MCF 10A (cell line): Measurements from ENCODE around the gene TNNI2. TPM values are rescaled to one million over a fixed set of nuclear protein-coding genes. Genes with fewer than 3 reads are reported as not detected.
A peak's percentile ranks its signal among the peaks of the same experiment; 100 is the strongest.

Experiments used
- BruUV-seq: library from RNA; stranded (reverse); fragments of 400-500 nt; replicated peaks from 2 replicates; lab custom pipeline; 2021; lab: Mats Ljungman, UMichigan
- CTCF ChIA-PET: fragments of 300-600 bp; sonication (Branson Sonifier 250); formaldehyde crosslinking; extraction: SDS; loops from one replicate; lab custom pipeline; 2021; ENCODE audit warnings: antibody characterized with exemption, inconsistent platforms; lab: Yijun Ruan, JAX
- POLR2A ChIA-PET: fragments of 300-600, 350-650 bp; sonication (Branson Sonifier 250); formaldehyde crosslinking; extraction: SDS; loops from one replicate; lab custom pipeline; 2020; ENCODE audit warnings: antibody characterized with exemption, inconsistent platforms; lab: Yijun Ruan, JAX
- DNase-seq: peaks from one replicate; pipeline ENCODE4 v3.0.0-alpha.2; 2018; ENCODE audit not compliant: unreplicated experiment
- H3K27ac Mint-ChIP-seq: one replicate; pipeline ENCODE4 v1.8.0; 2022; ENCODE audit warnings: mild to moderate bottlenecking, low read depth, mixed read lengths; ENCODE audit not compliant: unreplicated experiment
- H3K27me3 Mint-ChIP-seq: one replicate; pipeline ENCODE4 v1.8.0; 2022; ENCODE audit warnings: mixed read lengths; ENCODE audit not compliant: insufficient read depth, unreplicated experiment
- H3K36me3 Mint-ChIP-seq: one replicate; pipeline ENCODE4 v1.8.0; 2022; ENCODE audit warnings: mild to moderate bottlenecking, moderate library complexity, mixed read lengths; ENCODE audit not compliant: insufficient read depth, unreplicated experiment
- H3K4me1 Mint-ChIP-seq: one replicate; pipeline ENCODE4 v1.8.0; 2022; ENCODE audit warnings: mixed read lengths; ENCODE audit not compliant: insufficient read depth, unreplicated experiment
- H3K4me3 Mint-ChIP-seq: one replicate; pipeline ENCODE4 v1.8.0; 2022; ENCODE audit warnings: mild to moderate bottlenecking, moderate library complexity, mixed read lengths; ENCODE audit not compliant: unreplicated experiment
- H3K9me3 Mint-ChIP-seq: one replicate; pipeline ENCODE4 v1.8.0; 2022; ENCODE audit warnings: mixed read lengths; ENCODE audit not compliant: unreplicated experiment
- intact Hi-C: fragments of 100-400 bp; cut with micrococcal nuclease; formaldehyde crosslinking; loops from 2 replicates; pipeline ENCODE4 v1.14.1; 2022
- total RNA-seq: library from RNA; stranded (reverse); gene quantifications from 2 replicates; pipeline ENCODE4 v1.2.3, GENCODE V29; 2022
- TF ChIP-seq, protein P1 (sequence below): fragments of 200-600 bp; IDR thresholded peaks from one replicate; pipeline ENCODE4 v1.8.0; 2022; ENCODE audit warnings: antibody characterized with exemption, mild to moderate bottlenecking; ENCODE audit not compliant: unreplicated experiment

TNNI2 gene
- total RNA-seq, 1 experiment from 2014 or later: 77.7 TPM

GRCh38 chr11:1835671-1836010, 3.1 kb upstream of the TNNI2 start:
- peak overlapping the region; percentile 78 for H3K4me3 Mint-ChIP-seq
- no peak for DNase-seq
- BruUV-seq: no TSS peak
- peaks cover 40% of the 10 kb centered on the region for H3K36me3 Mint-ChIP-seq
- TF ChIP-seq, protein P1, sequence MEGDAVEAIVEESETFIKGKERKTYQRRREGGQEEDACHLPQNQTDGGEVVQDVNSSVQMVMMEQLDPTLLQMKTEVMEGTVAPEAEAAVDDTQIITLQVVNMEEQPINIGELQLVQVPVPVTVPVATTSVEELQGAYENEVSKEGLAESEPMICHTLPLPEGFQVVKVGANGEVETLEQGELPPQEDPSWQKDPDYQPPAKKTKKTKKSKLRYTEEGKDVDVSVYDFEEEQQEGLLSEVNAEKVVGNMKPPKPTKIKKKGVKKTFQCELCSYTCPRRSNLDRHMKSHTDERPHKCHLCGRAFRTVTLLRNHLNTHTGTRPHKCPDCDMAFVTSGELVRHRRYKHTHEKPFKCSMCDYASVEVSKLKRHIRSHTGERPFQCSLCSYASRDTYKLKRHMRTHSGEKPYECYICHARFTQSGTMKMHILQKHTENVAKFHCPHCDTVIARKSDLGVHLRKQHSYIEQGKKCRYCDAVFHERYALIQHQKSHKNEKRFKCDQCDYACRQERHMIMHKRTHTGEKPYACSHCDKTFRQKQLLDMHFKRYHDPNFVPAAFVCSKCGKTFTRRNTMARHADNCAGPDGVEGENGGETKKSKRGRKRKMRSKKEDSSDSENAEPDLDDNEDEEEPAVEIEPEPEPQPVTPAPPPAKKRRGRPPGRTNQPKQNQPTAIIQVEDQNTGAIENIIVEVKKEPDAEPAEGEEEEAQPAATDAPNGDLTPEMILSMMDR: no peak
- ChIA-PET POLR2A (interaction anchor here (0.6 to 7.8 kb wide), 7 partner anchors 63 to 142 kb away, joined by 3 to 115 read pairs (median 7); no protein-coding TSS in a partner anchor), CTCF (interaction anchor here (0.5 to 5.7 kb wide), 3 partner anchors 142 to 201 kb away, joined by 3 to 42 read pairs (median 21); no protein-coding TSS in a partner anchor)
- intact Hi-C loops: loop anchor here (2.0 to 10.0 kb wide), 4 partner anchors 42 to 315 kb away; no protein-coding TSS in a partner anchor
- peaks cover 30% of the 10 kb centered on the region for H3K4me1 Mint-ChIP-seq
- H3K27me3 Mint-ChIP-seq: no peaks in the 10 kb centered on the region
- H3K9me3 Mint-ChIP-seq: no peaks in the 10 kb centered on the region
- peak overlapping the region; percentile 89 for H3K27ac Mint-ChIP-seq

DNA sequence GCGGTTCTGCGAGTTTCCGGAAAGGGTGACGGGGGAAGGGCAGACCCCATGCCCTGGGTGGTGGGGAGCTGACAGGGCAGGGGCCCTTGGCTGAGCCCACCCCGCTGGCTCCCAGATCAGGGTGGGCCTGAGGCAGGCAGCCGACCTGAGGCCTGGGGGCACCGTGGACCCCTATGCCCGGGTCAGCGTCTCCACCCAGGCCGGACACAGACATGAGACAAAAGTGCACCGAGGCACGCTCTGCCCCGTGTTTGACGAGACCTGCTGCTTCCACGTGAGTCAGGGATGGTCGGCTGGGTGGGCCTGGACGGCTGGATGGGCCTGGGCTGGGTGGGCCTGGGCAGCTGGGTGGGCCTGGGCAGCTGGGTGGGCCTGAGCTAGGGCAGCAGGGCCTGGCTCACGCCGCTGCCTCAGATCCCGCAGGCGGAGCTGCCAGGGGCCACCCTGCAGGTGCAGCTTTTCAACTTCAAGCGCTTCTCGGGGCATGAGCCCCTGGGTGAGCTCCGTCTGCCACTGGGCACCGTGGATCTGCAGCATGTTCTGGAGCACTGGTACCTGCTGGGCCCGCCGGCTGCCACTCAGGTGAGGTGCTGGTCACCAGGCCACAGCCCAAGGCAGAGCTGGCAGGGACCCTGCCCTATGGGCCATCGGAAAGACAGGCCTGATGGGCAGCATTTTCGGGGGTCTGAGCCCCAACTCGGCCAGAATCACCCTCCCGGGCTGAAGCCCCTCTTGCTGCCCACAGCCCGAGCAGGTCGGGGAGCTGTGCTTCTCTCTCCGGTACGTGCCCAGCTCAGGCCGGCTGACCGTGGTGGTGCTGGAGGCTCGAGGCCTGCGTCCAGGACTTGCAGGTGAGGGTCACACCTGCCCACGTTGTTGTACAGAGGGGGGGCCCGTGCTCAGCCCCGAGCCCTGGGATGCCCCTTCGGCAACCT, 2.5 kb upstream of the TNNI2 start:
- Mint-ChIP-seq H3K4me3 (peak overlapping the region; percentile 78), H3K9me3 (no peaks in the 10 kb centered on the region), H3K4me1 (peaks cover 26% of the 10 kb centered on the region), H3K27ac (no peak overlapping the region), H3K36me3 (peaks cover 47% of the 10 kb centered on the region), H3K27me3 (no peaks in the 10 kb centered on the region)
- CTCF ChIA-PET: interaction anchor here (0.5 to 5.7 kb wide), 12 partner anchors 10 to 201 kb away, joined by 3 to 42 read pairs (median 4); partner anchors contain the start of gene IFITM10
- intact Hi-C loops: loop anchor here (2.0 to 10.0 kb wide), 3 partner anchors 41 to 315 kb away; no protein-coding TSS in a partner anchor
- DNase-seq: no peak
- TF ChIP-seq, protein P1: no peak
- no TSS peak for BruUV-seq
- POLR2A ChIA-PET: interaction anchor here (0.6 to 7.8 kb wide), 12 partner anchors 9 to 142 kb away, joined by 3 to 115 read pairs (median 4); partner anchors contain the start of genes CTSD and IFITM10

GRCh38 chr11:1837171-1838076, 1.4 kb upstream of the TNNI2 start:
- CTCF ChIA-PET: interaction anchor here (0.5 to 5.7 kb wide), 10 partner anchors 11 to 185 kb away, joined by 3 to 42 read pairs (median 4); partner anchors contain the start of gene IFITM10
- intact Hi-C loops: loop anchor here (1.0 to 10.0 kb wide), 4 partner anchors 40 to 313 kb away; no protein-coding TSS in a partner anchor
- DNase-seq: peak; percentile 65
- Mint-ChIP-seq H3K4me1 (peaks cover 21% of the 10 kb centered on the region), H3K4me3 (peak overlapping the region; percentile 78), H3K9me3 (no peaks in the 10 kb centered on the region), H3K36me3 (peaks cover 48% of the 10 kb centered on the region), H3K27ac (no peak overlapping the region), H3K27me3 (no peaks in the 10 kb centered on the region)
- no TSS peak for BruUV-seq
- POLR2A ChIA-PET: interaction anchor here (0.7 to 7.8 kb wide), 8 partner anchors 8 to 143 kb away, joined by 3 to 115 read pairs (median 4); partner anchors contain the start of genes CTSD and IFITM10
- TF ChIP-seq, protein P1: peak; percentile 94
